ENCODE data around the gene UNC13C.
A peak's percentile ranks its signal among the peaks of the same experiment; 100 is the strongest.
"Not testable (repeated sequence)": the region's sequence is repeated elsewhere in the genome, so short reads cannot be mapped to it uniquely, and the experiment has no call there.

The UNC13C gene

DNA sequence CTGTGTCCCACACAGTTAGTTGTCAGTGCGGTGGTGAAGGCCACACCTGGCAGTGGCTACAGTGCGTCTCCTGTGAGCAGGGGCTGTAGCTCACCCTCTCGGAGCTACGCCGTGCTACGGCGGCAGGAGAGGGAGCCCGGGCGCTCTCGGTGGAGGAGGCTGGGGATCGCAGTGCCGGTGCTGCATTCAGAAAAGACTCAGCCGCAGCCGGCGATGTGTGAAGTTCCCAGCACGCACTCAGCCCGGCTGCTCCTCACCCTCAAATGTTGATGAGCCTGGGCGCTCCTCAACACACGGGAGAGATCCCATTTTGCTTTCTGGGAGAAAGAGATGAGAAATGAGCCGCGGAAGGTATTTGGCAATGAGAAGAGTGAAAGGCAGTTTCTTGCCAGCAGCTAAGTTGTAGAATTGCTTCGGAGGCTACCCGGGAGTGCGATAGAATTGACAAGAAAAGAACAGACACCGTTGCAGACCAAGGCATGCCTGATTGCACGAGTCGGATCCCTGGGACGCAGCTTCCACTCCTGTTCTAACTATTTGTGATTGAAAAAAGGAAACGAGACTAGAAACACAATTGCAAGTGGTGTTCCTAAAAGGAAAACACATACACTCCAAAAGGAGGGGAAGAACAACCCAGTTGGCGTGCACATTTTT, at the start of gene UNC13C:
Gene UNC13C, plus strand, starts transcription at position 189 of the 654 bp plus-strand sequence. CDS start 34,463 bp downstream, outside the sequence.
- no peak for DNase-seq

DNA sequence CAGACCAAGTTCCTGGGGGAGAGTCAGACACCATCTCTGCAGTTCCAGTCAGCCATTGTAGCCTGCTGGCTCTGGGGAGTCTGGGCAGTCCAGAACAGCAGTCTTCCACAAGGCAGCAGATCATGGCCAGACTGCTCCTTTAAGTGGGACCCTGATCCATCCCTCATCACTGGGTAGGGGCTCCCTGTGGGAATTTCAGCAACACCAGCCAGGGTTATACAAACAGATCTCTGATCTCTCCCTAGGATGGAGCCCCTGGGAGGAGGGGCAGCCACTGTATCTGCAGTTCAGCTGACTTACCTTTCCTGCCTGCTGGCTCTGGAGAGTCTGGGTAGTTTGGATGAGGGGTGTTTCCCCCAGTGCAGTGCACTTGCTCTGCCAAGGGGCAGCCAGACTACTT, 42.1 kb upstream of the UNC13C start:
- no peak for DNase-seq

DNA sequence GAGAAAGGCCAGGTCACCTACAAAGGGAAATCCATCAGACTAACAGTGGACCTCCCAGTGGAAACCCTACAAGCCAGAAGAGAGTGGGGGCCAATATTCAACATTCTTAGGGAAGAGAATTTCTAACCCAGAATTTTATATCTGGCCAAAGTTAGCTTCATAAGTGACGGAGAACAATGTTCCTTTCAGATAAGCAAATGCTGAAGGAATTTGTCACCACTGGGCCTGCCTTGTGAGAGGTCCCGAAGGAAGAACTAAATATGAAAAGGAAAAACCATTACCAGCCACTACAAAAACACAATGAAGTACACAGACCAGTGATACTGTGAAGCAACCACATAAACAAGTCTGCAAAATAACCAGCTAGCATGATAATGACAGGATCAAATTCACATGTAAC, 40.6 kb upstream of the UNC13C start:
- not testable (repeated sequence) for DNase-seq

DNA sequence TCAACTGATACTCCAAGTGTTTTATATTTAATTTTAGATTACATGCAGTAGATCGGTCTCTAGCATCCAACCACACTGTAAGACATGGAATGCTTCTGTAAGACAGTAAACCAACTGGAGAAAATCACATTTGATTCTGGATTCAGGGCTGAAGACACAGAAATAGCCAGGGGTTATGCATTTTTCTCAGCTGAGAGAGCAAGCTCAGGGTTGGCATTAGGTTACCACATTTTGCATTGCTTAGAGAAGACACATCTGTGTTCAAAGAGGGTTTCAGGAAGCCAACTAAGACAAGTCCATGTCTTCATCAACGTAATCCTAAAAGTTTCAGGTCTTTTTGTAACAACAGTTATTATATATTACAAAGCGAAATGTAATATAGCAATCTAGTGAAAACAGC, 27.7 kb upstream of the UNC13C start:
- no peak for DNase-seq

DNA sequence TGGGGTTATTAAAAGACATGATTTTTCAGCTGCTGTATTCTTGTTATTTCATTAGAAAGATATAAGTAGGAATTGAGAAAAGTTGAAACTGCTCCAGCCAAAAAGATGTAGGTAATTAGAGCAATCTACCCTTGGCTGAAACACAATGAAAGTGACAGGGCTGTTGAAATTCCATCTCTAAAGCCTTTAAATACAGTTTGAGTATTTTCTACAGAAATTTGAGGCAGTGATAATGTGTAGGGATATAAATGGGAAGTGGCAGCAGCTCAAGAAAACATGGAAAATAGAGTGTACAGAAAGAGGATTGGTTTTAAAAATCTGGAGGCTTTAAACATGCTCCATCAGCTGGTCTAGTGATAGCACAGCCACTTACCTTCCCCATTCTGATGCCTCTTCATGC, 22.8 kb upstream of the UNC13C start:
- DNase-seq: no peak

DNA sequence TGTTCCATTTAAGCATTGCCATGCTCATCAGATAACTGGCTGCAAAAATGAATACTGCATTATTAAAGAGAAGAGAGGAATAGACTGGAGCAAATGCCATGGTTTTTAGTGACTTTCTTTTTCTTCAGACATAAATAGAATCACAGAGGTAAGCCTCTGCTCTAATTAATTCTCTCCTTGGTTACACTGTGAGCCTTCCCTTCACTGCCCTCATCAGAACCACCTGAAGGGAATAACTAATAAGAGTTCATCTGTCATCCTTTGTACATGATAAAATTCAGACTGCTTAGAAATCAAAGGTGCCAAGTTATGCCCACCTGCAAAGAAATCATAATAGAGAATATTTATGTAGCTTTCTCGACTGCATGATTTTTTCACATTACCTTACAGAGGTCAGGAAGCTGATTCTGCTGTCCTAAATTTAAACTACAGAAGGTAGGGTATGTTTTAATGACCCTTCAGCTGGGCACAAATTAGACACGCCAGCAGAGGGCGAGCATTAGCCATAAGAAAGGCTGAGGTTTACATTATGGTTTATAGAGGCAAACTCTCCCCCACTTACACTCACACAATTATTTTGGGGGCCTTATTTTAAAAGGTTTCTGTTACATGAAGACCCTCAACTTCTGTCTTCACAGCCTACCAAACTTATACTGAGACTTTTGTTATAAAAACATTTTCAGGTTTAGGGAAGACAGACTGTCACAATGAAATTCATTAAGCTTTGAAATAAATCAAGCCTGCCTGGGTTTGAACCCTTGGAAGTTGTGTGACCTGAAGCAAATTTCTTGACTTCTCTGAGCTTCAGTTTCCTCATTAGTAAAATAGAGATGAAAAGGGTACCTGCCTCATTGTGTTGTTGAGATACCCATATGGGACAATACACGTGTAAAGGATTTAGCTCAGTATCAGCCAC, 15.3 kb upstream of the UNC13C start:
- peak; percentile 2 for DNase-seq

DNA sequence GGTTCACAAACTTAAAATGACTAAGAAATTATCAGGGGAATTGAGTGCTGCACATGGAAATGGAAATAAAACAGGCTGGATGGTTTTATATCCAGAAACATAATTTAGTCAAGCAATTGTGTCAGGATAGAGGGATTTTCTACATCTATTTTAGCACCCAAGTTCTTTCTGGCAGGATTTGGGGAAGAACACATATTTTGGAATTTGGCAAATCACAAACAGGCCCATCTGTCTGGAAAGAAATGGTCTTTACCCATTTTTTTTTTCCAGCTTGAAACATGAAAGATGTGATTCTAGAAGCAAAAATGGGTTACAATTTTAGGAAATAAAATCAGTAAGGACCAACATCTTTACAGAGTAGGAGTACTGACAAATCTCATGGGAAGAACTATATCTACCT, 14.4 kb upstream of the UNC13C start:
- DNase-seq: no peak

DNA sequence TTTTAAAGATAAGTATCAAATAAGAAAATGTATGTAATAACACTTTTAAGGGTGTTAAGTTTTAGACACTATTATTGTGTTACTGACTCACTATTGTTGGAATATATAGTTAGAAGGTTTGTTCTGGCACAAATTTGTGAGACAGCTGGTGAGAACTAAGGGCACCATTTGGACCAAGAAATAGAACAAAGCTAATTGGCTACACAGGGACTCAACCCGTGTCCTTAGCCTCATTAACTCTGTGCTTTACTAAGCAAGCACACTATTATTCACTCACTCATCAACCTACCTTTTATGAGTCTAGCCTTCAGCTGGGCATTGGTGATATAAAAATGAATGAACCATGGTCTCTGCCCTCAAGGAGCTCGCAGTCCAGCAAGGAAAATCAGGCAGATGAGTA, 4.1 kb upstream of the UNC13C start:
- no peak for DNase-seq

DNA sequence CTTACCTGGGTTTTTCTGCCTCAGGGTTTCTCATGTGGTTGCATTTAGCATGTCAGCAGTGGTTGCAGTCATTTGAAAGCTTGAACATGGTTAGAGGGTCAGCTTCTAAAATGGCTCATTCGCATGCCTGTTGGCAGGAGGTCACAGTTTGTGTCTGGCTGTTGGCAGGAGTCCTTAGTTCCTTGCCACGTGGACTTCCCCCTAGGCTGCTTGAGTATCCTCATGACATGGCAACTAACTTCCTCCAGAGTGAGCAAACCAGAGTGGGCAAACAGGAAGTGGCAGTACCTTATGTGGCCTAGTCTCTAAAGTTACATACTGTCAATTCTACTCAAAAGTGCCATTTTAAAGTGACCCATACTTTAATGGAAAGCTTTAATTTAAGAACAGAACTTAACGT, 3.4 kb upstream of the UNC13C start:
- no peak for DNase-seq

DNA sequence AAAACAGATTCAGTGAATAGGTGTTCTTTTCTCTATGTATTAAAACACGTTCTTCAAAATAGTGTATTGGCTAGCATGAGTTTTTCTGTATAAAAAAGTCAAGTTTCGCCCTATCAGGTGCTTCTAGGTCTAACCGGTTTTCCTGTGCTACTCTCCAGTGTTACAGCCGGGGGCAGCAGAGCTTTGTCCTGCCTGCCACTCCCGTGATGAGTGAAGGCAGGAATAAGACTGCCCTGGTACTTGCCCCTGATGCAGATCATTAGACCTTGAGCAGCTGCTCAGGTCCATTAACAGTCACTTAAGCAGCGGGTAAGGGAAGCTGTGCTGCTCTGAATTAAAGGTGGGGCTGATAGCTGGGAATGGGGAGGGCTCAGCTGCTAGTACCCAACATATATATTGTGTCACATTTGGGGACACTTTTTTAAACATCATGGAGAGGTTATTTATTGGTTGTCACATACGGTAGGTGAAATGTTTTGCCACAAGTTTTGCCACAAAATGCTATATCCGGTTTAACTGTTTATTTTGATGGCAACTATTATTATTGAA, 1.3 kb upstream of the UNC13C start:
- DNase-seq: peak; percentile 3

DNA sequence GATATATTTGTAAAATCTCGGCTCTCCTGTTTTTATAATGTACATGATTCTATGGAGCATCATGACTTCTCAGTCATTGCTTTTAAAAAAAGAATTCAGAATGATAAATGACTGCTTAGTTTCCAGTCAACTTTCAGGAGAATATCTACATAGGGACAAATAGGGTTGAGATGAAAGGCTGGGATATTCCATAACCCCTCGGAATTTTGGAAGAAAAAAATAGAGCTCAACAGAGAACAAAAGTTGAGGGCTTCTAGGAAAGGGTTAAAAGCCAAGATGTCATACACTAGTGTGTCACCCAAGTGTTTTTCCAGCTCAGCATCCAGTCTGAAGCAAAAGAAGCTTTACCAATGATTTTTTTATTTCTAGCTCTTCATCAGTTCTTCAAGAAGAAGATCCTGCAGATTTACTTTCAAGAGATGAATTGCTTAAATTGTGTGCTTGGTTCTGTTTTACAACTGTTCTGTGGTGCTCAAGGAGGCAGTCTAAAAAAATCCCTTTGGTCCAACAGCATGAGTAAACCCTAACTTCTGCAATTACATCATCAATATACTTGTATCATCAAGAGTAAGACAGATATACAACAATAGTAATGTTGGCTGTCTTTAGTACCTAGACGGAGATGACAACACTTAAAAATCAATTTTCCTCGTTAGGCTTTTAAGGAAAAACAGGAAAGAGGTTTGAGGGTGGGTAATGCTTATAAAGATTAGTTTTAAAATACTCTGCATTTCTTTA, 979 bp downstream of the UNC13C start:
- DNase-seq: no peak

DNA sequence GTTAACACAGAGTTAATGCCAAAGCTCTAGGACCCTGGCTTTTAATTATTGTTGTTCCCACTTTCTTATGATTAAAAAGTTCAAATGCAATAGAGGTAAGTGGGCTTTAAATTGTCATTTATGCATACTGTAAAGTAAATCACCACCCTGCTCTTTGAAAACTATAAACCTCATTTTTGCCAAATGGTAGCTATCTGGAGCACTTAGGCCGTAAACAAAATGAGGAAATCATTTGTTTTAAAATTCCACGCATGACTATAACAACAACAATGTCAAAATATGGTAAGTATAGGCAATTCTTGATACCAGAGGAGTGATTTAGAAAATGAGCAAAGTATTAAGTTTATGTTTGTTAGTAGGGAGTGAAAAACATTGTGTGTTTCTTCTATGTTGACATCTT, 1.8 kb downstream of the UNC13C start:
- DNase-seq: no peak

DNA sequence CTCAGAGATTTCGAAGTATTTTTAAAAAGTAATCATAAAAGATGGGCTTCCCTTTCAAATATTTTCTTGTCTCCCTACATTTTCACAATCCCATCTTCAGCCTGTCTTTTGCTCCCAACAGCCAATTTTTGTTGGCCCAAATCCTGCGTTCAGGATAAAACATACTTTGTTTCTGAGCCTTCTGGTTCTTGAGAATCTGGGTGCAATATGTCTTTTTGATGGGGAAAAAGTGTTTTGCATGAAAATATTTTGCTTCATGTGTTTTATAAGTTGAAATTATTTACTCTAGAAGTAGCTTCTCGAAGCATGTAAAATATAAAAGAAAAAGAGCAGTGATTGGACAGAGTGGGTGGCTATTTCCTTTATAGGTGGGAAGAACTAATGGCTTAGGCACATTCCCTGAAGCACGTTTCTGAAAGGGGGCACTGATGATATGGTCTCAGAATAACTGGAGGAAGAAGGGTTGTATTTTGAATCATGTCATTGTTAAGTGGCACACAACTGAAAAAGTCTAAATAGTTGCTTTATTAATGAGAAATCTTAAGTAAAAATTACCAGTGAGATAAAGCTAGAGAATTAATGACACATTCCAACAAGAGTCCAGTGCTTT, 3.9 kb downstream of the UNC13C start:
- no peak for DNase-seq

DNA sequence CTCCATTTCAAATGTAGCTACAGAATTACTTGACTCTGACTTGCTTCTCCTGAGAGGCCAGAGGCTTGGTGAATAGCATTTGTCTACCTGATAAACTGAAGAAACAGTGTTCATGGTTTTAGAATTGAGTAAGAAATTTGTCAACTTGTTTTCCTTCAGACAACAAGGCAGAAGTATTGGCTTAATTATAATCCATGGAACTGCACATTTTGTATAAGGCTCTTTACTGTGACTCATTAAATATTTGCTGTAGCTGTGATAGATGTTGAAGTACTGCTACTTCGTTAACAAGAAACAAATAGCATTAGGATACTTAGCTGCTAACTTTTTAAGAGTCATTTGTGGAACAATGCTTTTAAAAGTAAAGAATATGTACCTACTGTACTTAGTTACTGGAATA, 4.6 kb downstream of the UNC13C start:
- DNase-seq: no peak

DNA sequence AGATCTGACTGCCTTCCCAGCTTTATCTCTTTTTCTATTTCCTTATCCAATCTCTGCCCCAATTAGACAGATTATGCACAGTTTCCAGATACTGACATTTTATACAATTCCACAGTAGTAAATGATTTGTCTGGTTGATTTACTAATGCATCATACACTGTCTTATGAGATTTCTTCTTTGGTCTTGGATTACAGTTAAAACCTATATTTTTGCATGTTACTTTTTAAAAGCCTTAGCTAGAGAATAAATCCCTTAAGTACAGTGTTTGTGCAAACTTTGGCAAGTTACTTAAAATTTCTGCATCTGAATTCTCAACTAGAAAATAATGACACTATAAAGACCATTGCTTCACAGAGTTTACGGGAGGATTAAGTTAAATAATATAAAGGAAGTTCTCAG, 6.0 kb downstream of the UNC13C start:
- no peak for DNase-seq

DNA sequence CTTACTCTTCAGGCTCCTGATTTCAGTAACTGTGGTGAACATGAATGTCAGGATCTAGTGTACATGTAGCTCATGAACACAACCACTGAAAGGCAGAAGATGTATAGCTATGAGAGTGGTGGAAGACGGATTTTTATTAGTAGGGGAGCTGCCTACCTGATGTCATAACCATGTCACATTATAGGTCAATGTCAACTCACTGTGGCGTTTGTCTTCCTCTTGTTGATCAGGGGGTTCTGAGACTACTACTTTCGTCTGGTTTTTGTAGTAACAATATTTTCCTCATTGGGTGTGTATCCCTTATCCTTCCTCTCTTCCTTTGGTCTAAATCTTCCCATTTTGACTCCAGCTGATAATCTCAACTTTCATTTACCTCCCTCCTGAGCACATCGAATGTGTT, 7.3 kb downstream of the UNC13C start:
- no peak for DNase-seq

DNA sequence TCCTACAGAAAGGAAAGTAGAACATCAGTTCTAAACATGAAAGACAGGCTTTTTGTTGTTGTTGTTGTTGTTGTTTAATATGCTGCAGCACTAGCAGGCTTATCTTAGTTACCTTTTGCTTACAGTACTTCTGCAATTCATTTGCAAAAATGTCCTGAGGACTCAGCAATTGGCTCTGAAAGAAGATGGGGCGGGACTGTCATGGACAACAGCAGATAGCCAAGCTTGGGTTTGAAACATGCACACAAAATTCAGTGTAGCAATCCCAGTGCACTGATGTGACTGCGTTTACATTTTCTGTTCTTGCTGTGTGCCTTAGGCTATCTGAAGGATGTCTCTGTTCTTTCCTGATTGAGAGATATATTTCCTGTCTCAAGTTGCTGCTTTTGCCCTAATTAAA, 9.2 kb downstream of the UNC13C start:
- no peak for DNase-seq

DNA sequence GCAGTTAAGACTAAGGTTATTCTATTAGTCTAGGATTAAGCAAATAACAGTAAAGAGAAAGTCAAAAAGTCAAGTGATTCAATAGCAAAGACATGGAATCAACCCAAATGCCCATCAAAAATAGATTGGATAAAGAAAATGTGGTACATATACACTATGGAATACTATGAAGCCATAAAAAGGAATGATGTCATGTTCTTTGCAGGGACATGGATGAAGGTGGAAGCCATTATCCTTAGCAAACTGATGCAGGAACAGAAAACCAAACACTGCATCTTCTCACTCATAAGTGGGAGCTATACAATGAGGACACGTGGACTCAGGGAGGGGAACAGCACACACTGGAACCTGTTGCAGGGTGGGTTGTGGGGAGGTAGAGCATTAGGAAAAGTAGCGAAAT, 29.0 kb downstream of the UNC13C start:
- no peak for DNase-seq

DNA sequence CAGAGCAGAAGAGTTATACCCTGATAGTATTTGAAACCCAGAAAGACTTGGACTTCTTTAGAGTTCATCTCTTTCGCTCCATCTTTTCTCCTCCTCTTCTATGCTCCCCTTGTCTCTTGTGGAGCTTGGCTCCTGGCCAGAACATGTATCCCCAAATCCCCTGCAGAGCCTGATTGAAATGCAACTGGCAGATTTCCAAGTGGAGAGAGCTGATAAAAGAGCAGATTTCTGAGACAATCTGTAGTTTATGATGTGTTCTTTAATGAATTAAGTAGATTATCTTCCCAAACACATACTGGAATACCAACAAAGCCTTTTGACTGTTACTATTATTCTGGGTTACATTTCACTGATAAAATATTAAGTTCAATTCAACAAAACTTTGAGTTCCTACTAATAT, 33.4 kb downstream of the UNC13C start:
- no peak for DNase-seq

DNA sequence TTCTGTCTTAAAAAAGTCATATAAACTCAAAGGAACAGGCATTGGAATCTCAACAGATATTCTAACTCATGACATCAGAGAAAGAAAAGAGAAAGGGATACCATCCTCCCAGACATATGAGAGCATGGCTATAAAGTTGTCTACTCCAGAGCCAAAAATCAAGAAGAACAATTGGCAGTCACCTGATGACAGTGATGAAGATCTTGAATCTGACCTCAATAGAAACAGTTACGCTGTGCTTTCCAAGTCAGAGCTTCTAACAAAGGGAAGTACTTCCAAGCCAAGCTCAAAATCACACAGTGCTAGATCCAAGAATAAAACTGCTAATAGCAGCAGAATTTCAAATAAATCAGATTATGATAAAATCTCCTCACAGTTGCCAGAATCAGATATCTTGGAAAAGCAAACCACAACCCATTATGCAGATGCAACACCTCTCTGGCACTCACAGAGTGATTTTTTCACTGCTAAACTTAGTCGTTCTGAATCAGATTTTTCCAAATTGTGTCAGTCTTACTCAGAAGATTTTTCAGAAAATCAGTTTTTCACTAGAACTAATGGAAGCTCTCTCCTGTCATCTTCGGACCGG, 35.9 kb downstream of the UNC13C start:
- DNase-seq: no peak

DNA sequence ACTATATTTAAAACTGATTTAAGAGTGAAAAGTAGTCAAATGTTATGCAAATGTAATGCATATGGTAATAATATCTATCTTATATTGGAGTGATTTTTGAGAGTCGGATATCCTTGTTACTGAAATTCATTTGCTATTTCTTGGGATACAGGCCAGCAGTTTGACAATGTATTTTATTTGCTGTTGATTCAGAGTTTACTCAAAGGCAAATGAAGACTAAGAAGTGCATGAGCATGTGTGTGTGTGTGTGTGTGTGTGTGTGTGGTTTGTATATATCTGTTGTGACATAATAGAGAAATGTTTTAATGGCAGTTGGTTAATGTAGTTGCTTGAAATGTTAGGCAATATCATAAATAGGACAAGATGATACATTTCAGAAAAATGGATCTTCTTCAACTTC, 39.0 kb downstream of the UNC13C start:
- no peak for DNase-seq

DNA sequence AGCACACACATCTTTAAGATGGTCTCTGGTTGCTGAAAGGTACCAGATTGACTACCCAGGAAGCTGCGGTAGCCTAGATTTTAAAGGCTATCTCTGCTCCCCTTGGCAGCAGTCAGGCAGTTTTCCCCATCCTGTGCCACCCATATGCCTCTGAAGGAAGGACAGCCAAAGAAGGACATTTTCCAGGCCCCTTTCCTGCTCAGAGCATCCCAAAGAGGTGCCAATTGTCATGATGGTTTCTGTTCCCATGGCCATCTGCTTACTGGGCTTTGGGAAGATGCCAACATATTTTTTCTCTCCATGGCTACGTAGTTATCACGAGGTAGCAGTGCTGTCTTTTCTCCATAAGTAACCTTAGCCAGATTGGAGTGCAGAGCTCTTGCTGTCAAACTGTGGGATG, 39.7 kb downstream of the UNC13C start:
- DNase-seq: no peak

DNA sequence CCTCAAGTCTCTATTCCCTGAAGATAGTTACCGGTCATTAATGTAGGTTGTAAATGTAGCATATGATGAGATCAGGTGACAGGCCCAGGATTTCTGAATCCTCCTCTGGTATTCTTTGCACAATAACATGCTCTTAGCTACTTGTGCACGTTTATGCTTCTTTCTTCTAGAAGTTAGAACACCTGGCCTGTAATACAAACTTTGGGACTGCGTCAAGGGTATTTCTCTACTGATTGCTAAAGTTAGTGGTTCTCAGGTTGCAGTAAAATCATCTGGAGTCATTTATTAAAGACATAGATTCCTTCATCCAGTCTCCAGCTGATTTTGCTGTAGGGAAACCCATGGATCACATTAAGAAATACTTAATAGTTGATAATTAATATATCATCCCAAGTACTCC, 48.0 kb downstream of the UNC13C start:
- DNase-seq: no peak
